Prostate gland (tissue), 2 donors: ENCODE data around the gene CFAP90.

Experiments
- CTCF ChIP-seq, 4 experiments: fragments of 200-600 bp in 2 of 4; fragments of 450-650 bp in 2 of 4; sonication (generic) in 2 of 4; IDR thresholded peaks; 1 replicate in 3 of 4; 2 replicates in 1 of 4; pipeline ENCODE4 v1.5.1; 2016 to 2019; ENCODE audit warnings: antibody characterized with exemption in 4 of 4, mild to moderate bottlenecking in 2 of 4, moderate library complexity in 2 of 4
- POLR2A ChIP-seq: fragments of 450-650 bp; IDR thresholded peaks from one replicate; pipeline ENCODE4 v1.6.1; 2016; ENCODE audit warnings: antibody characterized with exemption, mild to moderate bottlenecking
- POLR2AphosphoS5 ChIP-seq: sonication (generic); formaldehyde crosslinking; IDR thresholded peaks from one replicate; pipeline ENCODE4 v1.6.1; 2017; ENCODE audit warnings: antibody characterized with exemption

- TF ChIP-seq POLR2AphosphoS5 (no peak), CTCF (IDR thresholded peaks at IDR 0.05) (no peak), POLR2A (no peak)
These were observed 2.1 kb upstream of the CFAP90 start for GRCh38 chr5:7852988-7853387.
